ENCODE measurements around the gene PPFIBP2. TPM values are rescaled to one million over a fixed set of nuclear protein-coding genes. Genes with fewer than 3 reads are reported as not detected.

PPFIBP2 gene
- total RNA-seq, 1 experiment from 2014 or later = 2.5 TPM

GRCh38 chr11:7525424-7525823 lies 11.6 kb downstream of the PPFIBP2 start:
- no peak for DNase-seq (ENCODE audit: low read depth)

GRCh38 chr11:7527029-7527428 lies 13.2 kb downstream of the PPFIBP2 start:
- no peak for DNase-seq (ENCODE audit: low read depth)

- no peak for DNase-seq (ENCODE audit: low read depth)
Observed at GRCh38 chr11:7528514-7529049, 14.8 kb downstream of the PPFIBP2 start.

GRCh38 chr11:7530013-7530640 lies 16.3 kb downstream of the PPFIBP2 start:
- DNase-seq (ENCODE audit: low read depth) = no peak

- no peak for DNase-seq (ENCODE audit: low read depth)
Observed at GRCh38 chr11:7531011-7531410, 17.2 kb downstream of the PPFIBP2 start.

- no peak for DNase-seq (ENCODE audit: low read depth)
Observed at GRCh38 chr11:7532405-7533145, 18.8 kb downstream of the PPFIBP2 start.

GRCh38 chr11:7533199-7534041 lies 19.6 kb downstream of the PPFIBP2 start:
- no peak for DNase-seq (ENCODE audit: low read depth)

- no peak for DNase-seq (ENCODE audit: low read depth)
Observed at GRCh38 chr11:7534042-7534378, 20.2 kb downstream of the PPFIBP2 start.

- DNase-seq (ENCODE audit: low read depth) = no peak
Observed at GRCh38 chr11:7536100-7536499, 22.3 kb downstream of the PPFIBP2 start.

GRCh38 chr11:7537265-7537664 lies 23.5 kb downstream of the PPFIBP2 start:
- no peak for DNase-seq (ENCODE audit: low read depth)

- peak; percentile 27 for DNase-seq (ENCODE audit: low read depth)
Observed at GRCh38 chr11:7538031-7538430, 24.2 kb downstream of the PPFIBP2 start.

- DNase-seq (ENCODE audit: low read depth) = no peak
Observed at GRCh38 chr11:7538466-7539454, 25.0 kb downstream of the PPFIBP2 start.

- DNase-seq (ENCODE audit: low read depth) = no peak
Observed at GRCh38 chr11:7540830-7541555, 27.2 kb downstream of the PPFIBP2 start.

- no peak for DNase-seq (ENCODE audit: low read depth)
Observed at GRCh38 chr11:7543302-7543701, 29.5 kb downstream of the PPFIBP2 start.

GRCh38 chr11:7544021-7544420 lies 30.2 kb downstream of the PPFIBP2 start:
- no peak for DNase-seq (ENCODE audit: low read depth)

- no peak for DNase-seq (ENCODE audit: low read depth)
Observed at GRCh38 chr11:7545611-7546010, 31.8 kb downstream of the PPFIBP2 start.

GRCh38 chr11:7546324-7546791 lies 32.6 kb downstream of the PPFIBP2 start:
- DNase-seq (ENCODE audit: low read depth) = no peak

- DNase-seq (ENCODE audit: low read depth) = no peak
Observed at GRCh38 chr11:7547687-7548086, 33.9 kb downstream of the PPFIBP2 start.

GRCh38 chr11:7548659-7549274 lies 35.0 kb downstream of the PPFIBP2 start:
- DNase-seq (ENCODE audit: low read depth) = no peak

GRCh38 chr11:7549681-7550080 lies 35.9 kb downstream of the PPFIBP2 start:
- no peak for DNase-seq (ENCODE audit: low read depth)

All from M059J (cell line).